GM21737 (cell line): ENCODE results near the gene TRIM3.

Source experiments
- ATAC-seq: cut with Tn5 transposase; IDR thresholded peaks from one replicate; pipeline ENCODE4 v1.9.1; 2021; ENCODE audit warnings: mild to moderate bottlenecking, moderate library complexity; ENCODE audit not compliant: unreplicated experiment

Gene TRIM3

GRCh38 chr11:6481012-6481923 lies 7.5 kb upstream of the TRIM3 start, which contains the start of the genes ARFIP2 and TIMM10B:
ARFIP2 (minus strand) TSS chr11:6481331; CDS start chr11:6480421, 910 bp downstream.
TIMM10B (plus strand) TSS chr11:6481501; CDS start chr11:6481517, 16 bp downstream.
- ATAC-seq, result peak; percentile 99

- ATAC-seq, result no peak
Observed at GRCh38 chr11:6480299-6480914, 6.7 kb upstream of the TRIM3 start.

- no peak for ATAC-seq
Observed at GRCh38 chr11:6476571-6476970, 2.8 kb upstream of the TRIM3 start.

GRCh38 chr11:6475936-6476335 lies 2.2 kb upstream of the TRIM3 start:
- ATAC-seq, result no peak

GRCh38 chr11:6474806-6475500 lies 1.2 kb upstream of the TRIM3 start:
- no peak for ATAC-seq

GRCh38 chr11:6474413-6474792 lies 662 bp upstream of the TRIM3 start:
- no peak for ATAC-seq

GRCh38 chr11:6472934-6473333 lies 807 bp downstream of the TRIM3 start:
- ATAC-seq, result no peak

GRCh38 chr11:6469599-6469998 lies 4.1 kb downstream of the TRIM3 start:
- ATAC-seq, result no peak

GRCh38 chr11:6468712-6469495 lies 4.8 kb downstream of the TRIM3 start:
- ATAC-seq, result peak; percentile 54

- ATAC-seq, result no peak
Observed at GRCh38 chr11:6459099-6459450, 14.7 kb downstream of the TRIM3 start.

GRCh38 chr11:6458352-6459098 lies 15.2 kb downstream of the TRIM3 start:
- no peak for ATAC-seq

- ATAC-seq, result no peak
Observed at GRCh38 chr11:6457581-6458320, 16.0 kb downstream of the TRIM3 start.

GRCh38 chr11:6456361-6457073 lies 17.2 kb downstream of the TRIM3 start:
- no peak for ATAC-seq

- no peak for ATAC-seq
Observed at GRCh38 chr11:6455070-6455469, 18.7 kb downstream of the TRIM3 start.

GRCh38 chr11:6453152-6453551 lies 20.6 kb downstream of the TRIM3 start:
- ATAC-seq, result no peak

- no peak for ATAC-seq
Observed at GRCh38 chr11:6452219-6452618, 21.5 kb downstream of the TRIM3 start.

GRCh38 chr11:6448574-6448973 lies 25.2 kb downstream of the TRIM3 start:
- no peak for ATAC-seq

GRCh38 chr11:6443269-6444003 lies 30.3 kb downstream of the TRIM3 start:
- peak; percentile 61 for ATAC-seq
